Raji (cell line): Measurements from ENCODE around the gene FEM1A.
A peak's percentile ranks its signal among the peaks of the same experiment; 100 is the strongest.

Source experiments
- POLR2A ChIP-seq: IDR thresholded peaks from 2 replicates; pipeline ENCODE4 v1.6.1; 2011; ENCODE audit warnings: low read depth, low read length, control low read depth; ENCODE audit not compliant: insufficient read depth

The FEM1A gene

DNA sequence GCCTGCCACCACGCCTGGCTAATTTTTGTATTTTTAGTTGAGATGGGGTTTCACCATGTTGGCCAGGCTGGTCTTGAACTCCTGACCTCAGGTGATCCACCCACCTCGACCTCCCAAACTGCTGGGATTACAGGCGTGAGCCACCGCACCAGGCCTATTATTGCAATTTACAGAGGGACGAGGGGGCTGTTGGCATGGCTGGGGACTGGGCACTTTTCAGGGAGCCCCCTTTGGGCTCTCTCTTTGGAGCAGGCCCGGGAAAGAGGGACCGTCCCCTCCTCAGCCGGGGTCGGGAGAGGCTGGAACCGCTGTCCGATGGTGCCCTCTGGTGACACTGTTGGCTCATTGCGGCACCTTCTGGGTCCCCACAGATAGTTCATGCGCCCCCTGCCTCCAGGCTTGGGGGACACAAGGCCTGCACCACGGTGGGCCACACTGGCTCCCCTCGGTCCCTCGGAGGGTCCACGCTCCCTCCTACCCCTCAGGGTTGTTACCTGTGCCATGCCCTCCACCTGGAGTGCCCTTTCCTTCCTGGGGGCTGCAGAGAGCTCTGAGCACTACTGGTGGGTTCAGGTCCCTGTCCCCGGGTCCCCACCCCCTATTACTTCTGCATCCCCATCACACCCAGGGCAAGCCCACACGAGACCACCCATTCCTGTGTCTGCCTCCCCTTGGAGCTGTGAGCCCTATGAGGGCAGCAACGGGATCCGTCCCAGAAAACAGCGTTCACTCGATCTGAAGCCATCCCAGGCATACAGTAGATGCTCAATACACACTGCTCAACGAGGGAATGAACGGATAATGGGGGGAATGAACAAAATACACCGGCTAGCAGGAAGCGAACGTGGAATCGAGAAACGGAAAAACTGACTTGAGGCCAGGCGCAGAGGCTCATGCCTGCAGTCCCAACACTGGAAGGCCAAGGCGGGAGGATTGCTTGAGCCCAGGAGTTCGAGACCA, 12.5 kb downstream of the FEM1A start:
- no peak for TF ChIP-seq POLR2A

DNA sequence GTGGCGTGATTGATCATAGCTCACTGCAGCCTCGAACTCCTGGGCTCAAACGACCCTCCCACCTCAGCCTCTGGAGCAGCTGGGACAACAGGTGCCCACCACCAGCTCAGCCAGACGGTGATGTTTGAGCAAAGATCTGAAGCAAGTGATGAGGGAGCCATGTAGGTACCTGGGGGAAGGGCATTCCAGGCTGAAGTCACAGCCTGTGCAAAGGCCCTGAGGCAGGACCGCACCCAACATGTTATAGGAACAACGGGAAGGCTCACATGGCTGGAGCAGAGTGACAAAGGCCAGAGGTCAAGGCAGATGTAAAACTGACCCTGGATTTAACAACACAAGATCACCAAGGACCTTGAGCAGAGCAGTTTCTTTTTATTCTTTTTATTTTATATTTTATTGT, 14.8 kb downstream of the FEM1A start:
- no peak for TF ChIP-seq POLR2A

DNA sequence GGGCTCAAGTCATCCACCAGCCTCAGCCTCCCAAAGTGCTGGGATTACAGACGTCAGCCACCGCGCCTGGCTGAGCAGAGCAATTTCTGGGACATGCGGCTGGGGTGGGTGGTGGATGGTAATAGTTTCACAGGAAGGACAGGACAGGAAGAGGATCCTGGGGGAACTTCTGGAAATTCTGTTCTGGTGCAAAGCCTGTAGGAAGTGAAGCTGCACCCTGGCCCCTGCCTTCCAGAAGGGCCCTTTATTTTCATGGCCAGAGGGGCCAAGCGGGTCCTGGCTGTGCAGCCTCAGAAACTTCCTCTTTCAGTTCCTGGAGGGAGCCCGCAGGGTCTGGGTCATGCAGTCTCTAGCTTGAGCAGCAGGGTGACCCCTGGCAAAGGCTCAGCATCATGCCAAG, 15.7 kb downstream of the FEM1A start:
- TF ChIP-seq POLR2A: no peak

DNA sequence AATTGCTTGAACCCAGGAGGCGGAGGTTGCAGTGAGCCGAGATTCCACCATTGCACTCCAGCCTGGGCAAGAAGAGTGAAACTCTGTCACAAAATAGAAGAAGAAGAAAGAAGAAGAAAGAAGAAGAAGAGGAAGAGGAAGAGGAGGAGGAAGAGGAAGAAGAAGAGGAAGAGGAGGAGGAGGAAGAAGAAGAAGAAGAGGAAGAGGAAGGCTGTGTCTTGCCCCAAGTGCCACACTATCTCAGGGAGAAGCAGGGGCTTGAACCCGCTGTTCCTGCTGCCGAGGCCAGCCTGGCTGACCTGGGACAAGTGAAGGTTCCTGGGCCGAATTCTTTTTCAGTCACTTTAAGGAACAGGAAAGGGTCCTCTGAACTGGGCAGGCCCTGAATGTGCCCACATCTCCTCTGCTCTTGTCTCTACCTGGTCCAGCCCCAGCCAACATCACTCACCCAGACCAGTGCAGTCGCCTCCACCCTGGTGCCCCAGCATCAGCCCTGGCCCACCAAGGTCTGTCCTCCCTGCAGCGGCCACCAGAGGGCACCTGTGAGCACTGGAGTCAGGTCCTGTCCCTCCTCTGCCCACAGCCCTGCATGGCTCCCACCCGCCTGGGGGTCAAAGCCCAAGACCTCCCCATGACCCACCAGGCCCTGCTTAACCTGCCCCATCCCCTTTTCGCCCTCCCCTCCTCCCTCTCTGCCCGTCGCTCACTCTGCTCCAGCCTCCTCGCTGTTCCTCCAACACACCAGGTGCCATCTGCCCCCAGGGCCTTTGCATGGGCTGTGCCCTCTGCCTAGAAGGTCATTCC, 20.0 kb downstream of the FEM1A start:
- TF ChIP-seq POLR2A: no peak

DNA sequence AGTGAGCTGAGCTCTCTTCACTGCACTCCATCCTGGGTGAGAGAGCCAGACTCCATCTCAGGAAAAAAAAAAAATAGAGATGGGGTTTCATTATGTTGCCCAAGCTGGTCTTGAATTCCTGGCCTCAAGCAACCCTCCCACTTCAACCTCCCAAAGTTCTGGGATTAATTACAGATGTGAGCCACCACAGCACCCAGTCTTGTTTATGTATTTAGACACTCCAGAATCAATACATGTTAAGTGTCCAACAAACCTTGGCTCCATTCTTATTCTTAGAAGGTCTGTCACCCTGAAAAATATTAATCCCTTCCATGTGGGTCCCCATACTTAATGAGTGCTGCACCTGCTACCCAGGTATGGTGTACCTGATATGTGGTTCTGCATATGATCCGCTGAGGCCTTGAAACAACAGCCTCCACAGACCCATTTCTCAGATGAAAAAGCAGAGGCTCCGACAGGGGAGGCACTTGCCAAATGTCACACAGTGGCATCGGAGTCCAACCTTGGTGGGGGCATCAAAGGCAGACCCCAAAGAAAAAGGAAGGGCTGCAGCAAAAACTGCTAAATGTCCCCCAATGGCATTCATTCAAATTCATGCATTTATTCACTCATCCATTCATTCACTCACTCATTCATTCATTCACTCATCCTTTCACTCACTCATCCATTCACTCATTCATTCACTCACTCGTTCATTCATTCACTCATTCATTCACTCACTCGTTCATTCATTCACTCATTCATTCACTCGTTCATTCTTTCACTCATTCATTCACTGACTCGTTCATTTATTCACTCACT, 23.3 kb downstream of the FEM1A start:
- no peak for TF ChIP-seq POLR2A

DNA sequence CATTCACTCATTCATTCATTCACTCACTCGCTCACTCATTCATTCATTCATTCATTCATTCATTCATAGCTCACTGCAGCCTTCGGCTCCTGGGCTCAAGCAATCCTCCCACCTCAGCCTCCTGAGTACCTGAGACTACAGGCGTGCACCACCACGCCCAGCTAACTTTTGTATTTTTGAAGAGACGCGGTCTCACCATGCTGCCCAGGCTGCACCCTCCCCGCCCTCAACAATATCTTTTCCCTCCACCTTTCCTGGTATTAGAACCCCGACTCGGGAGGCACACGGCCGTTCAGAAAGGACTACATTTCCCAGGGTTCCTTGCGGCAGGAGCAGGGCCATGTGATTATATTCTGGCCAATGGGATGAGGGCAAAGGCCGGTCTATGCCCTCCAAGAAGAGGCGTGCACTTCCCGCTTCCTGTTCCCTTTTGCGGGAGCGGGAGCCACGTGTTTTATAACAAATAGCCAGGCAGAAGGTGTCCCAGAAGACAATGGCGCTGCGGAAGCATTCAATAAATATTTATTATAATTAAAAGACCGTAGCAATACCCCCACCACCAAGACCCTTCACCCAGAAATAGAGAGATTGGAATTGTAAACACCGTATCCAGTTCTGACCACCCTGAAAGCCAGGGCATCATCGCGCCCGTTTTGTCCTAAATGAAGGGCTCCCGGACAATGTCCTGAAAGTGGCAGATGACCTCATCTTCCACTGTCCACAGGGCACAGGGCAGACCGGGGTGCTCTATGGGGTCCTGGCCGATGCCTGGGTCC, 24.1 kb downstream of the FEM1A start:
- 0 out of 2 replicates have a peak, but pooled peaks have one; percentile 9 for TF ChIP-seq POLR2A

DNA sequence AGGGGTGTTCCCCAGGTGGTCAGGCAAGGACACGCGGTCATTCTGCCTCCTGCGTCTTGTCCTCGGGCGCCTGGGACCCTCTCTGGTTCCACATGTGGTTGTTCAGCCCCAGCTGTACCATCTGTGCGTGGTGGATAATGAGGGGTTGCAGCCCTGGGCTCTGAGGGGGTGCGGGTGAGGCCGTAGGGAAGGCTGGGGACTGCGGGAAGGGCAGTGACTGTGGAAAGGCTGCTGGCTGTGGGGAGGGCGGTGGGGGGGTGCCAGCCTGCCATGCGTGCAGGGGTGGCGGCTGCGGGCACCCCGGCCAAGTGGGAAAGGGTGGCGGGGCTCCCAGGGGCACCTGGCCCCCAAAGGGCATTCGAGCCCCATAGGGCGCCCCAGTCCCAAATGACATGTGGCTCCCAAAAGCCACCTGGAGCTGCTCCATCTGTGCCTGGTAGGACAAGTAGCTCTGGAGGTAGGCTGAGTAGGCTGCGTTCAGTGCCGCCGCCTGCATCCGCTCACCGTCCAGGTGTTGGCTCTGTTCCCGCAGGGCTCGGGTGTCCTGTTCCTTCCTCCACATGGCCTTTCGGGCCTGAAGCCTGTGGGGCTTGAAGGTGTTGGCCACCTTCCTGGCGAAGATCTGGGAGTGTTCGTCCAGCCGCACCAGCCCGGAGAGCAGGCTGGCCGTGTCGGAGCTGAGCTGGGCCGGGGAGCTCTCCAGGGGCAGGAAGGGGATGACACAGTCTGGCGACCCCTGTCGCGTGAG, 24.8 kb downstream of the FEM1A start:
- no peak for TF ChIP-seq POLR2A

DNA sequence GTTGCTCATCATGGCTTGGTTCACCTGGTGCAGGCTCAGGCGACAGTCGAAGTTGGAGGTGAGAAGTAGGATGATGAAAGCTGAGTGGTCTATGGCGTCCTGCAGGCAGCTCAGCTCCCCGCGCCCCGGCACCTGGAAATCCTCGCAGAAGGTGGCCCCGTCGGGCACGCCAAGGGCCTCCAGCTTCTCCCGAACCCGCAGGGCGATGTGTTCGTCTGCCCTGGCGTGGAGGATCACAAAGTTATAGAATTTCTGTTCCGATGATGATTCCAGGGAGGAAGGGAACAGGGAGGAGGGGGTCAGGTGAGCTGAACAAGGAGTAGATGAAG, 25.4 kb downstream of the FEM1A start:
- no peak for TF ChIP-seq POLR2A

DNA sequence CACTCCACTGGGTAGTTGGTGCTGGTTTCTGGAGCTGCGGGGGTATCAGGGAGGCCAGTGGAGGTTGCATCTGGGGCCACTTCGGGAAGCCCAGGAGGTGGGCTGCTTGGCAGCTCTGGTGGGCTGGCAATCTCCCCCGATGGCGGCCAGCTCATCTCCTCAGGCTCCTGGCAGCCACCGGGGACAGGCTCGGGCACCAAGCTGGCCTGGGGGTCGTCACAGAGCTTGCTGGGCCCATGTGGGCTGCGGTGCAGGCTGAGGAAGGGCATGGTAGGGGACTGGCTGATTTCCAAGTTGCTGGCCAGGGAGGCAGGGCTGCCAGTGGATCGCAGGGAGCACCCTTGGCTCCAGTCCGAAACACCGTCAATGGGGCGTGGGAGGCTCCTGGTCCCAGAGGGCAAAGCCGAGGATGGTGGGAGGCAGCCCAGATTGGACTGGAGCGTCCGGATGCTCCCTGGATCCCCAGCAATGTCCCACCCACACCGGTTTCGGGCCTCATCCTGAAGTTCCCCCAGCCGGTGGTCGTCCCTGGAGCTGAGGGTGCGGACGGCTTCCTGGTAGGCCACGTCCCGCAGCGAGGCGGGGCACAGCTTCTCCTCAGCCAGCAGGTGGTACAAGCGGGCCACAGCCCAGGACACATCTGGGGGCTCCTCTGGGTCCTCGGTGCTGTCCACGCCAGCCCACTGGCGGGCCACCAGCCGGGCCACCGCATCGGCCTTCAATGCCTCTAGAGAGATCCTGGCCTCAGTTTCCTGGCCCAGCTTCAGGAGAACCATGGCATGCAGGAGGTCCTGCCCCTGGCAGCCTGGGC, 26.1 kb downstream of the FEM1A start:
- TF ChIP-seq POLR2A: no peak

DNA sequence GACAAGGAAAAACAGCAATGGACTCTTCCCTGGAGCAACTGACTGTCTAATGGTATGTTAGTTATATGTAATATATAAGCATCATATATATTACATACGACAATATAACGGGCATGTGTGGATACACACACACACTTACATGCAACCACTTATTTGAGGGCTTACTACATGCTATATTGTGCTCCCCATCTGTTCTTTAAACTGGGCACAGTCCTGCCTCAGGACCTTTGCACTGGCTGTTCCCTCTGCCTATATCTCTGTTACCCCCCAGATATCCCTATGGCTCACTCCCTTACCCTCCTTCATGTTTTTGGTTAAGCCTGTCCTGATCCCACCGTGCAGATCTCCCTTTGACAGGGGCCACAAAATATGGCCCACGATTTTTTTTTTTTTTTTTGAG, 29.7 kb downstream of the FEM1A start:
- no peak for TF ChIP-seq POLR2A

DNA sequence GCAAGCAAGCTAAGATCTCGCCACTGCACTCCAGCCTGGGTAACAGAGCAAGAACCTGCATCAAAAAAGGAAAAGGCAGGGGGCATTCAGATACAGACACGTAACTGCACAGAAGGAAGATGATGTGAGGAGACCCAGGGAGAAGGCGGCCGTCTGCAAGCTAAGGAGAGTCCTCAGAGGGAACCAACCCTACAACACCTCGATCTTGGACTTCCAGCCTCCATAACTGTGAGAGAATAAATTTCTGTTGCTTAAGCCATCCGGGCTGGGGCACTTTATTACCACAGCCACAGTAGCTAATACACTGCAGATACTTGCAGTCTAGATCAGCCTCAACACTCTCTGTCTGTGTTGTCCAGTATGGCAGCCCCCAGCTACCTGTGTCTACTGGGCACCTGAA, 32.0 kb downstream of the FEM1A start:
- no peak for TF ChIP-seq POLR2A

DNA sequence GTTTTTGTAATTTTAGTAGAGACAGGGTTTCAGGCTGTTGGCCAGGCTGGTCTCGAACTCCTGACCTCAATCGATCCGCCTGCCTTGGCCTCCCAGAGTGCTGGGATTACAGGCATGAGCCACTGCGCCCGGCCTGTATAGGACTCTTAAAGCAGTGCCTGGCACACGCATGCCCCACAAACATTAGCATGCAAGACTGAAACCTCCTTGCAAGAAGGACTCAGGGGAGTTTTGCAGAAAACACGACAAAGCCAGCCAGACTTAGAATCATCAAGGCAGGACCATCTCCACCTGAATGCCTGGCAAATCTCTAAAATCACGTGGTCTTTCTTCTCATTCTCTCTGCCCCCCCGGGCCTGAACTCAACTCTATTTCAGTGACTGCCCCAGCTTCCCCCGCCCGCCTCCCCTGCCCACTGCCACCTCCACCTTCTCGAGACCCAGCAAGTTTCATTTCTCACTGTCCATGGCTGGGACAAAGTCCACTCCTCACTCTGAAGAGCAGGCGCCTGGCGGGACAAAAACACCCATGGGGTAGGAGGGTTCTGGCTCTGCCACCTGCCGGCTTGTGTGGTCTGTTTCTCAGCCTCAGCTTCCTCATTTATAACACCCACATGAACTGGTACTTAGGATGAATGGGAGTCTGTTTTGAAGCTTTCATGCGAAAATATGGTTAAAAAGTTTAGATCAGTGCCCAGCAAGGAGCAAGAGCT, 37.6 kb downstream of the FEM1A start:
- no peak for TF ChIP-seq POLR2A
